ENCODE measurements around the gene GNAQ. TPM values are rescaled to one million over a fixed set of nuclear protein-coding genes. Genes with fewer than 3 reads are reported as not detected.

GNAQ gene
- polyA plus RNA-seq, 1 of the 3 experiments (the other 2 are of a cell fraction): 20.9 TPM

DNA sequence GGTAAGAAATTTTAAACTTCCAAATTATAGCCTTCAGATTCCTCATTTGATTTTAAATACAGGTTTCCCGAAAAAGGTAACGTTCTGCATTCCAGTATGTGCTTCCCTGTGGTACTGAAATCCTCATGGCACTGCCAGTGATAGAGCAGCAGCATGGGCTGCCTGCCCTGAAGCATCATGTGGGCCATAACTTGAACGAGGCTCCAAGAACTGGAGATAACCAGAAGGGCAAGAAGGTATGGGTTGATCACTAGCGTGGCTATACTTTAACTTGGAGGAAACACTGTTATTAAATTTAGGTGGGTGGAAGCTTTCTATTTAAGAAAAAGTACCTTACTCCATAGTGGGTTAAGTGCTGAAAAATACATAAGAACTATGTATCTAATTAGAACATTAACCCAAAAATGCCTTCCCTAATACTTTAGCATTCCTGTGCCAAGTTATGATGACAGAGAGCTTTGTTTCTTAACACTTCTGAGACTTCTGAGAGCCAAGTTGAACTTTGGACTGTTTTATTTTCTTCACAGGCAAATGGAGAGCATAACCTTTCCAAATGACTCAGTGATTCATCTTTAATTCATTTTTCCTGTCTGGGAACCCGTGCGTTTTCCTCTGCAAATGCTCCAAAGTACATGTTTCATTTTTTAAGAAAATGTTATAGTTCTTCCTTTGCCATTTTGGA lies 192.0 kb downstream of the GNAQ start:
- Histone ChIP-seq H3K36me3 (replicated peaks in 1 of 2; ENCODE audit: control insufficient read depth in 1 of 2, insufficient read depth in 2 of 2, low read length in 1 of 2) (no peaks in the 10 kb centered on the region), H3K4me3 (ENCODE audit: low read depth in 2 of 2, low read length in 1 of 2) (no peak overlapping the region), H3K9me2 (no peaks in the 10 kb centered on the region), H3K9ac (no peak overlapping the region; the same call in 1 of the 2 replicates), H4K20me1 (ENCODE audit: insufficient read depth) (no peaks in the 10 kb centered on the region), H3K27me3 (ENCODE audit: insufficient read depth) (no peaks in the 10 kb centered on the region), H2AFZ (ENCODE audit: low read depth) (no peak overlapping the region), H3K79me2 (ENCODE audit: insufficient read depth) (peaks cover 41% of the 10 kb centered on the region), H3F3A (replicated peaks; ENCODE audit: insufficient read depth) (peaks cover 15% of the 10 kb centered on the region), H3K9me3 (no peaks in the 10 kb centered on the region), H3K4me2 (peak overlapping the region; percentile 61), H3K4me1 (ENCODE audit: control insufficient read depth in 1 of 2, insufficient read depth in 2 of 2, low read depth in 1 of 2, low read length in 1 of 2) (peaks cover 7 to 30% of the 10 kb centered on the region in 2 experiments), H3K27ac (ENCODE audit: low read depth in 2 of 2, low read length in 1 of 2) (peak overlapping the region; percentile 6 to 77; a peak in 3 of 4 replicates)
- TF ChIP-seq FOSL2 (IDR thresholded peaks at IDR 0.05; ENCODE audit: borderline replicate concordance, low read depth) (peak; percentile 54; the same call in 1 of the 2 replicates), MEF2A (IDR thresholded peaks at IDR 0.05; ENCODE audit: borderline replicate concordance, low read depth) (no peak), EZH2phosphoT487 (IDR thresholded peaks at IDR 0.05; ENCODE audit: borderline replicate concordance, low read depth) (no peak), RXRA (IDR thresholded peaks at IDR 0.05; ENCODE audit: borderline replicate concordance, low read depth) (peak; percentile 64; the same call in 1 of the 2 replicates), FOXM1 (IDR thresholded peaks at IDR 0.05; ENCODE audit: low read depth) (no peak), MXI1 (IDR thresholded peaks at IDR 0.05; ENCODE audit: low read depth, low read length) (no peak), EP300 (IDR thresholded peaks at IDR 0.05; ENCODE audit: borderline replicate concordance in 1 of 2, low read depth in 1 of 2, low read length in 1 of 2) (peak; percentile 15 to 18; a peak in 1 of 4 replicates), POLR2AphosphoS5 (IDR thresholded peaks at IDR 0.05; ENCODE audit: low read depth, low read length) (no peak), NFIC (IDR thresholded peaks at IDR 0.05; ENCODE audit: borderline replicate concordance) (peak; percentile 33), RCOR1 (IDR thresholded peaks at IDR 0.05; ENCODE audit: low read length) (no peak), TCF12 (IDR thresholded peaks at IDR 0.05) (peak; percentile 55), JUND (IDR thresholded peaks at IDR 0.05) (peak; percentile 56), GABPA (IDR thresholded peaks at IDR 0.05; ENCODE audit: low read depth) (no peak)
- TF ChIP-seq, protein P1, sequence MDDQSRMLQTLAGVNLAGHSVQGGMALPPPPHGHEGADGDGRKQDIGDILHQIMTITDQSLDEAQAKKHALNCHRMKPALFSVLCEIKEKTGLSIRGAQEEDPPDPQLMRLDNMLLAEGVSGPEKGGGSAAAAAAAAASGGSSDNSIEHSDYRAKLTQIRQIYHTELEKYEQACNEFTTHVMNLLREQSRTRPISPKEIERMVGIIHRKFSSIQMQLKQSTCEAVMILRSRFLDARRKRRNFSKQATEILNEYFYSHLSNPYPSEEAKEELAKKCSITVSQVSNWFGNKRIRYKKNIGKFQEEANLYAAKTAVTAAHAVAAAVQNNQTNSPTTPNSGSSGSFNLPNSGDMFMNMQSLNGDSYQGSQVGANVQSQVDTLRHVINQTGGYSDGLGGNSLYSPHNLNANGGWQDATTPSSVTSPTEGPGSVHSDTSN (IDR thresholded peaks at IDR 0.05): peak; percentile 44
- TF ChIP-seq, protein P2, sequence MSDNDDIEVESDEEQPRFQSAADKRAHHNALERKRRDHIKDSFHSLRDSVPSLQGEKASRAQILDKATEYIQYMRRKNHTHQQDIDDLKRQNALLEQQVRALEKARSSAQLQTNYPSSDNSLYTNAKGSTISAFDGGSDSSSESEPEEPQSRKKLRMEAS (IDR thresholded peaks at IDR 0.05; ENCODE audit: low read depth): 0 out of 2 replicates have a peak, but pooled peaks have one; percentile 38
- TF ChIP-seq, protein P3, sequence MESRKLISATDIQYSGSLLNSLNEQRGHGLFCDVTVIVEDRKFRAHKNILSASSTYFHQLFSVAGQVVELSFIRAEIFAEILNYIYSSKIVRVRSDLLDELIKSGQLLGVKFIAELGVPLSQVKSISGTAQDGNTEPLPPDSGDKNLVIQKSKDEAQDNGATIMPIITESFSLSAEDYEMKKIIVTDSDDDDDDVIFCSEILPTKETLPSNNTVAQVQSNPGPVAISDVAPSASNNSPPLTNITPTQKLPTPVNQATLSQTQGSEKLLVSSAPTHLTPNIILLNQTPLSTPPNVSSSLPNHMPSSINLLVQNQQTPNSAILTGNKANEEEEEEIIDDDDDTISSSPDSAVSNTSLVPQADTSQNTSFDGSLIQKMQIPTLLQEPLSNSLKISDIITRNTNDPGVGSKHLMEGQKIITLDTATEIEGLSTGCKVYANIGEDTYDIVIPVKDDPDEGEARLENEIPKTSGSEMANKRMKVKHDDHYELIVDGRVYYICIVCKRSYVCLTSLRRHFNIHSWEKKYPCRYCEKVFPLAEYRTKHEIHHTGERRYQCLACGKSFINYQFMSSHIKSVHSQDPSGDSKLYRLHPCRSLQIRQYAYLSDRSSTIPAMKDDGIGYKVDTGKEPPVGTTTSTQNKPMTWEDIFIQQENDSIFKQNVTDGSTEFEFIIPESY (IDR thresholded peaks at IDR 0.05; ENCODE audit: borderline replicate concordance, low read depth): no peak
- POLR2A ChIA-PET: no interaction called here
- no peak for DNase-seq
- 43% methylated on average over 6 of the region's 6 CpGs for WGBS (ENCODE audit: low lambda C conversion rate)
- CTCF ChIA-PET: no interaction called here

Measured in SK-N-SH (cell line).